Hippocampal formation (tissue), 2 donors: Measurements from ENCODE around the gene CDK2.

Experiments used
- DNase-seq, 2 donors: peaks; one replicate each; lab custom pipeline; 2025; lab: John Stamatoyannopoulos, UW

The CDK2 gene

DNA sequence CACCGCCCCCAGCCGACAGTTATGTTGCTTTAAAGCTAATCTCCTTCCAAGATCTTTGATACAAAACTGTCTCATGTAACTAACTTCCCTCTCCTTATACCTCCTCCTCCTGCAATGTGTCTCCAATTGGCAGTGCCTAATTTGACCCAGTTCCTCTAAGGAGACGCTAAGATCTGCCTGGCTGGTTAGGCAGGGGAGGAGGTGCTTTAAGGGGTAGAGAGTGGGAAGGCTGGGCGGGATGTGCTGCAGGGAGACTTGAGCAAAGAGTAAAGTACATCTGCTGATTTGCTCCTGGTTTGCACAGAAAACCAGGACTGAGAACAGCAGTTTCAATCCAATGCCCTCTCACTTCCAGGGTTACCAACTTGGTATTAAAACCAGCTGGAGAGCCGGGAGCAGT lies 46.9 kb downstream of the CDK2 start:
- peak in 1 of 2 donors; percentile 38 for DNase-seq

DNA sequence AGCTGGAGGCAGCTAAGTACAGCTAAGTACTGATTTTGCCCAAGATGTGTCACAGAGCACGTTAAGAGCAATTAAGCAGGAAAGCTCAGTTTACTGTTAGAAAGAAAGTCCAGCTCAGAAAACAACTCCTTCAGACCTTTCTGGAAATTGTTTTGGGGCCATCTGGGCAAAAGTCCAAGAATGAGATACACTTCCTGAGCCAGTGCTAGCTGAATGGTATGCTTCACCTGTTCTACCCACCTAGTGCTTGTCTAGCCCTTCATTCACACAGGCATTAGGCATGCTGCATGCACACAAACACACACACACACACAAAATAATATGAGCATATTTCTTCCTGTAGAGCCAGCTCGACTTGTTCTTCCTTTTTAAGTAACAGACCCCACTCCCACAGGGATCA lies 47.6 kb downstream of the CDK2 start:
- no peak for DNase-seq

DNA sequence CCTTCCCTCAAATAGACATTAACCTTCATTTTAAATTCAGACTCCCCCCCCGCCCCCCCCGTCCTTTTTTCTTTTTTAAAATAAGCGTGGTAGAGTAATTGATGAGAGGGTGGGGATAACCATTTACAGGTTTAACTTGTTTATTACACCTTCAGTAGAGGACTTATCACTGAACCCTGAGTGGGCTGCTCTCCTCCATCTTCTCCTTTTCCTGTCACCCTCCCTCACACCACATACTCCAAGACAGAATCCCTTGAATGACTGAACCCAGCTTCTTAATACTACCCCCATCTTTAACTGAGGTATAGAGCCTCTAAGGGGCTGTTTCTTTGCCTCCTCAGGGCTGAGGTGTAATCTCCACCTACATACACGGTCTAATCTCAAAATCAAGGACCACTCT lies 50.6 kb downstream of the CDK2 start:
- no peak for DNase-seq

DNA sequence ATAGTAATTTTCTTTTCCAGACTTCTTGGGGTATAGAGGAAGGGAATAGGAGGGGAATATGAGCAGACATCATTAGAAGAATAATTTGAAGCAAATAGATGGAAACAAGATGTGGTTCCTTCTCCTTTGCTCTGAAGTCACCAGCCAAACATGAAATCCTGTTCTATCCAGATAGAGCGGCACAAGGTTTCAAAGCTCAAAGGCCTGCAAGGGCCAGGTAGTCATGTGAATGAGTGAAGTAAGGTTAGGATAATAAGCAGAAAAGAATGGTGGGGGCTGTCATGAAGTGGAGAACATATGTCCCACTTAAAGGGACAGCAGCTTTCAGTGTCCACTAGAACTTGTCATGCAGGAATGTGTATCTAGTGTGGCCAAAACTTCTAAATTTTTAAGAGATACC lies 51.7 kb downstream of the CDK2 start:
- no peak for DNase-seq

DNA sequence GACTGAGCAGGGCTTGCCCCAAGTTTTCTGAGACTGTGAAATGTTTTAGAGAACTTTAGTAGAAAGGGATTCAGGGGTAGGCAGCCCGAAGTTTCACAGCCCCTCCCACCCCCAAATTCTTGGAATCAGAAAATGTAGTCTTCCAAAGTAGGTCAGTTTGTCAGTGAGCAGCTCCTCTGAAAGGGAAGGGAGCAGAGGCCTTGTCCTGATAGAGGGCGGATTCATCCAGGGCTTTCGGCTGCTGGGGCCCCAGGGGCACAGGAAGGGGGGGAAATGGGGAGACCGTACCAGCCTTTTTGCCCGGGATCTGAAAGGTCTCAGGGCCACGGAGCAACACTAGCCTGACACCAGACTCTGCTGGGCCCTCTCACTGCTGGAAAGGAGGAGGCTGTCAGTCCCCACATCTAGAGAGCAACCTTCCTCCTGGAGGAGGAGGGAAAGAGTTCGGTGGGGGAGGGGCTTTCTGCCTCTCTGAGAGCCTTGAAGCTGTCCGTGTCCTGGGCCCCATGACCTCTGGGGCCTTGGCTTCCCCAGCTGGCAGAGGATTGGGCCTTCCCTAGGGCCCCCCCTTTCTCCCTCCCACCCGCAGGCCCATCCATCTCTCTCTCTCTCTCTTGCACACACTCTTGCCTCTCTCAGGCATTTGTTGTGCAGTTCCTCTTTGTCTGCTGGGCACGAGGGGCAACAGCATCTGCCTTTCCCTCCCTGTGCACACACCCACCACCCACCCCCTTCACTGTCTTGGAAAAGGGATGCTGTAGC lies 54.0 kb downstream of the CDK2 start, which contains the start of gene IKZF4:
Gene IKZF4, plus strand, starts transcription at position 621 of the 762 bp plus-strand sequence. CDS start 451 bp downstream, outside the sequence.
- DNase-seq: peak in 1 of 2 donors; percentile 32

DNA sequence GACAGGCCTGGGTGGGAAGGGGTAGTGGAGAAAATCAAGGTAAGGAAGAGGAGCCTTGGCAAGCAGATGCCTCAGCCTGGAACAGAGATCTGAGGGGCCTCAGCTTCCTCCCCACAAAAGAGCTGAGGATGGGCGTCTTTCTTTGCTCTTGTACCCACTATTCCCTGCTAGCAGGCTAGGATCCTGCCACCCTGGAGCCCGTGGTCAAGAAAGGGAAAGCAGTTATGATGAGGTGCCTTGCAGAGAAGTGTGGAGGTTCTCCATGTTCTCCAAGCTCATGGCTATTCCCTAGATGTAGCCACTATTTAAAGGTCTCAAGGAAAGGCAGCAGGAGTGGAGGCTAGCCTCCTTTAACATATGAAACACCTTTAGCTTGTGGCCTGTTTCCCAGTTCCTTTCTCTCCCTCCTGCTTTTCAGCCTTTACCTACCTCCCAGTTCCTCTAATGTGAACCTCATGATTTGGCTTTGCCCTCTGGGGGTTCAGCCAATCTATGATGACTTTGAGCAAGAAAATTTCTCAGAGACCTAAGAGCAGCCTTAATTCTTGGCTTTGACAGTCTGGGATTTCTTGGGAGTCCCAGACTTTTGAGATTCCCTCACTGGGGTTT lies 55.4 kb downstream of the CDK2 start:
- no peak for DNase-seq
